Endodermal cell (in vitro differentiated cells): ENCODE results near the gene ZFAND3. TPM values are rescaled to one million over a fixed set of nuclear protein-coding genes. Genes with fewer than 3 reads are reported as not detected.

Source experiments
- DNase-seq: peaks from one replicate; pipeline ENCODE4 v3.0.0-alpha.2; 2017
- H3K27ac ChIP-seq: 2 replicates; pipeline ENCODE4 v1.5.1; 2013; ENCODE audit warnings: mild to moderate bottlenecking, low read depth, low read length, moderate library complexity
- H3K27me3 ChIP-seq: 2 replicates; pipeline ENCODE4 v1.6.1; 2013; ENCODE audit warnings: mild to moderate bottlenecking, low read length, moderate library complexity; ENCODE audit not compliant: insufficient read depth, control insufficient read depth, poor library complexity, severe bottlenecking
- H3K36me3 ChIP-seq: 2 replicates; pipeline ENCODE4 v1.7.0; 2013; ENCODE audit warnings: mild to moderate bottlenecking, low read length, moderate library complexity; ENCODE audit not compliant: control insufficient read depth, insufficient read depth
- H3K4me1 ChIP-seq: one replicate; pipeline ENCODE4 v1.7.0; 2013; ENCODE audit warnings: low read length; ENCODE audit not compliant: control insufficient read depth, insufficient read depth
- H3K4me3 ChIP-seq: 2 replicates; pipeline ENCODE4 v1.5.1; 2013; ENCODE audit warnings: mild to moderate bottlenecking, low read length, moderate library complexity
- H3K9ac ChIP-seq: 2 replicates; pipeline ENCODE4 v1.6.1; 2013; ENCODE audit warnings: mild to moderate bottlenecking, low read length, moderate library complexity; ENCODE audit not compliant: poor library complexity, severe bottlenecking; ENCODE audit errors: extremely low read depth
- H3K9me3 ChIP-seq: 2 replicates; pipeline ENCODE4 v1.6.1; 2013; ENCODE audit warnings: mild to moderate bottlenecking, low read length, moderate library complexity; ENCODE audit not compliant: control insufficient read depth
- H3K27ac Mint-ChIP-seq: 2 replicates; pipeline ENCODE4 v1.8.0; 2020; ENCODE audit warnings: mixed read lengths
- H3K27me3 Mint-ChIP-seq: 2 replicates; pipeline ENCODE4 v1.8.0; 2021; ENCODE audit warnings: mild to moderate bottlenecking, mixed read lengths; ENCODE audit not compliant: insufficient read depth
- H3K36me3 Mint-ChIP-seq: 2 replicates; pipeline ENCODE4 v1.8.0; 2020; ENCODE audit warnings: low read depth, mixed read lengths
- H3K4me1 Mint-ChIP-seq: 2 replicates; pipeline ENCODE4 v1.8.0; 2020; ENCODE audit warnings: mixed read lengths
- H3K4me3 Mint-ChIP-seq: 2 replicates; pipeline ENCODE4 v1.8.0; 2020; ENCODE audit warnings: mild to moderate bottlenecking, moderate library complexity, mixed read lengths
- H3K9me3 Mint-ChIP-seq: 2 replicates; pipeline ENCODE4 v1.8.0; 2020; ENCODE audit warnings: mild to moderate bottlenecking, mixed read lengths
- WGBS, 2 experiments: methylation state at CpG; one replicate each; pipeline versions ENCODE4 v1.1.5 to v1.1.7; 2013; ENCODE audit warnings: missing lambda C conversion rate in 2 of 2, mixed read lengths in 1 of 2; ENCODE audit not compliant: insufficient coverage in 1 of 2, insufficient read length in 1 of 2; 5-methylcytosine and 5-hydroxymethylcytosine counted together
- total RNA-seq, 2 donors: library from RNA; stranded (reverse); fragmentation: NEBNext Ultra II Directional in 1 of 2; extraction: Animal tissue kit (Norgen Biotek cat#: 25700) in 1 of 2; gene quantifications; 2 replicates in 1 of 2; 3 replicates in 1 of 2; pipeline ENCODE4 v1.2.1, GENCODE V29; 2021
- TF ChIP-seq, protein P1 (sequence below): fragments of 200-600 bp; sonication (generic); conservative IDR thresholded peaks from 2 replicates; pipeline ENCODE4 v1.5.0; 2021; ENCODE audit warnings: antibody characterized with exemption, mild to moderate bottlenecking

Gene ZFAND3
- total RNA-seq, 2 donors from 2014 or later, result 67.1 to 86.2 TPM

DNA sequence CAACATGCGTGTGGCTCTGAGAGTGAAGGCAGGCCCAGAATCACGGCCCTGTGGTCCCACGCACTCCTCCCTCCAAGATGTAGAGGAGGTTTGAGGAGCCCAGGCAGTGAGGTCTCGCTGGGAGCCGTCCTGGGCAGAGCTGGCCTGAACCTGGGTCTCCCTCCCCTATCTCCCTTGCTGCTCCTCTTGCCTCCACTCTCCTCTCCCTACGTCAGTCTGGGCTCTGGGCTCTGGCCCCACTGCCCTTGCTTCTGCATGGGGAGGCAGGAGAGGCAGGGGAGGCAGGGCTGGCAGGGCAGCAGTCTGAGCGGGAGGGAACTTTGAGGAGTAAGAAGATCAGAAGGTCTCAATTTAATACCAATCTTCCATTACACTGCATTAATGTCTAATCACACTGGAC is 375.1 kb downstream of the ZFAND3 start:
- H3K9ac ChIP-seq, result no peak overlapping the region
- Mint-ChIP-seq H3K27ac (no peak overlapping the region), H3K9me3 (no peaks in the 10 kb centered on the region), H3K36me3 (no peaks in the 10 kb centered on the region), H3K4me1 (peaks cover 23% of the 10 kb centered on the region), H3K27me3 (no peaks in the 10 kb centered on the region), H3K4me3 (no peak overlapping the region)
- no peak overlapping the region for H3K4me3 ChIP-seq
- H3K36me3 ChIP-seq, result no peaks in the 10 kb centered on the region
- peaks cover 6% of the 10 kb centered on the region for H3K4me1 ChIP-seq
- DNase-seq, result no peak
- no peaks in the 10 kb centered on the region for H3K27me3 ChIP-seq
- H3K27ac ChIP-seq, result no peak overlapping the region
- H3K9me3 ChIP-seq, result no peaks in the 10 kb centered on the region
- WGBS, 2 experiments, result 89 to 95% methylated on average over 2 to 6 of the region's 7 CpGs
- TF ChIP-seq, protein P1, sequence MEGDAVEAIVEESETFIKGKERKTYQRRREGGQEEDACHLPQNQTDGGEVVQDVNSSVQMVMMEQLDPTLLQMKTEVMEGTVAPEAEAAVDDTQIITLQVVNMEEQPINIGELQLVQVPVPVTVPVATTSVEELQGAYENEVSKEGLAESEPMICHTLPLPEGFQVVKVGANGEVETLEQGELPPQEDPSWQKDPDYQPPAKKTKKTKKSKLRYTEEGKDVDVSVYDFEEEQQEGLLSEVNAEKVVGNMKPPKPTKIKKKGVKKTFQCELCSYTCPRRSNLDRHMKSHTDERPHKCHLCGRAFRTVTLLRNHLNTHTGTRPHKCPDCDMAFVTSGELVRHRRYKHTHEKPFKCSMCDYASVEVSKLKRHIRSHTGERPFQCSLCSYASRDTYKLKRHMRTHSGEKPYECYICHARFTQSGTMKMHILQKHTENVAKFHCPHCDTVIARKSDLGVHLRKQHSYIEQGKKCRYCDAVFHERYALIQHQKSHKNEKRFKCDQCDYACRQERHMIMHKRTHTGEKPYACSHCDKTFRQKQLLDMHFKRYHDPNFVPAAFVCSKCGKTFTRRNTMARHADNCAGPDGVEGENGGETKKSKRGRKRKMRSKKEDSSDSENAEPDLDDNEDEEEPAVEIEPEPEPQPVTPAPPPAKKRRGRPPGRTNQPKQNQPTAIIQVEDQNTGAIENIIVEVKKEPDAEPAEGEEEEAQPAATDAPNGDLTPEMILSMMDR, result no peak

GRCh38 chr6:38195113-38195635 is 375.6 kb downstream of the ZFAND3 start:
- no peak overlapping the region for H3K27ac ChIP-seq
- H3K27me3 ChIP-seq, result no peaks in the 10 kb centered on the region
- peaks cover 6% of the 10 kb centered on the region for H3K4me1 ChIP-seq
- TF ChIP-seq, protein P1, result no peak
- H3K36me3 ChIP-seq, result no peaks in the 10 kb centered on the region
- Mint-ChIP-seq H3K27me3 (no peaks in the 10 kb centered on the region), H3K9me3 (no peaks in the 10 kb centered on the region), H3K27ac (no peak overlapping the region), H3K4me1 (peaks cover 23% of the 10 kb centered on the region), H3K36me3 (no peaks in the 10 kb centered on the region), H3K4me3 (no peak overlapping the region)
- no peak overlapping the region for H3K9ac ChIP-seq
- no peaks in the 10 kb centered on the region for H3K9me3 ChIP-seq
- no peak overlapping the region for H3K4me3 ChIP-seq
- no peak for DNase-seq
- WGBS, 2 experiments, result 95 to 96% methylated on average over 3 to 4 of the region's 5 CpGs

DNA sequence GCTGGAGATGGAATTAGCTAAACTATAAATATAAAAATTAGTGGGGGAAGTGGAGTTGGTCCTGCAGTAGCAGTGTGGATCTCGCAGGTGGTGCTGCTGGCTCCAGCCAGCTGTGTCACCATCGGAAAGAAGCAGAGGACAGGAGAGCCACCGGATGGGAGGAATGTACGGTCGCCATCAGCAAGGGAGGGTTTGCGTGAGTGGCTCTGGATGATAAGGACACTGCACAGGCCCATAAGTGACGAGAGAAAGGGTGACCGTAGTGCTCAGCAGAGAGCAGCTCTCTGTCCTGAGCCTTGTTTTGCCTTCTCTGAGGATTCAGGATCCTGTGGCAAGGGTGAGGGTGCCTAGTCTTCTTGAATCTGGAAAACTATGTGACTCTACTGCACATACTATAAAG is 378.7 kb downstream of the ZFAND3 start:
- WGBS, 2 experiments, result 85 to 90% methylated on average over 6 to 8 of the region's 8 CpGs
- H3K4me1 ChIP-seq, result no peaks in the 10 kb centered on the region
- H3K36me3 ChIP-seq, result no peaks in the 10 kb centered on the region
- H3K9me3 ChIP-seq, result no peaks in the 10 kb centered on the region
- H3K9me3 Mint-ChIP-seq, result no peaks in the 10 kb centered on the region
- no peak overlapping the region for H3K4me3 Mint-ChIP-seq
- TF ChIP-seq, protein P1, result no peak
- no peaks in the 10 kb centered on the region for H3K36me3 Mint-ChIP-seq
- no peak overlapping the region for H3K4me3 ChIP-seq
- peaks cover 2% of the 10 kb centered on the region for H3K27me3 Mint-ChIP-seq
- H3K27me3 ChIP-seq, result no peaks in the 10 kb centered on the region
- H3K27ac ChIP-seq, result no peak overlapping the region
- H3K27ac Mint-ChIP-seq, result no peak overlapping the region
- DNase-seq, result peak; percentile 39
- no peak overlapping the region for H3K9ac ChIP-seq
- peaks cover 6% of the 10 kb centered on the region for H3K4me1 Mint-ChIP-seq

Other genes starting within 250 kb of the ZFAND3 start
- under 1 TPM; 0.27 to 0.40 TPM for gene MDGA1, start 121.8 kb upstream of the ZFAND3 start, total RNA-seq